Measurements from ENCODE around the gene S100PBP. TPM values are rescaled to one million over a fixed set of nuclear protein-coding genes. Genes with fewer than 3 reads are reported as not detected.
A peak's percentile ranks its signal among the peaks of the same experiment; 100 is the strongest.

Gene S100PBP
- total and polyA plus RNA-seq, 12 donors: 14.0 to 50.1 (median 32.9) TPM

DNA sequence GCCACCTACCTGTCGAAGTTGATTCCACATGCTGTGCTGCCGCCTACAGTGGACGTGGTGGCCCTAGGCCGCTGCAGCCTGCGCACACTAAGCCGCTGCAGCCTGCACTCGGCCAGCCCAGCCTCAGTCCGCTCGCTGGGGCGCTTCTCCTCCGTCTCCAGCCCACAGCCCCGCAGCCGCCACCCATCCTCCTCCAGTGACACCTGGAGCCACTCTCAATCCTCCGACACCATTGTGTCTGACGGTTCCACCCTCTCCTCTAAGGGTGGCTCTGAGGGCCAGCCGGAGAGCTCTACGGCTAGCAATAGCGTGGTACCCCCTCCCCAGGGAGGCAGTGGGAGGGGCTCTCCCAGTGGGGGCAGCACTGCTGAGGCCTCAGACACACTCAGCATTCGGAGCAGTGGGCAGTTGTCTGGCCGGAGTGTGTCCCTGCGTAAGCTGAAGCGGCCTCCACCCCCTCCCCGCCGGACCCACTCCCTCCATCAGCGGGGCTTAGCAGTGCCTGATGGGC, 47.2 kb upstream of the S100PBP start:
- Histone ChIP-seq H3K4me3 (no peak overlapping the region), H3K27ac (peak overlapping the region; percentile 30 to 84 (median 68)), H3K4me1 (replicated peaks in 1 of 2) (peaks cover 58 to 75% of the 10 kb centered on the region in 2 donors), H3K9me3 (replicated peaks in 1 of 3) (no peaks in the 10 kb centered on the region), H3K27me3 (no peaks in the 10 kb centered on the region), H3K36me3 (replicated peaks in 1 of 2) (peaks cover 0 to 43% of the 10 kb centered on the region in 2 donors)
- DNase-seq: peak in 2 of 7 donors; percentile 23 to 26
- TF ChIP-seq, protein P1, sequence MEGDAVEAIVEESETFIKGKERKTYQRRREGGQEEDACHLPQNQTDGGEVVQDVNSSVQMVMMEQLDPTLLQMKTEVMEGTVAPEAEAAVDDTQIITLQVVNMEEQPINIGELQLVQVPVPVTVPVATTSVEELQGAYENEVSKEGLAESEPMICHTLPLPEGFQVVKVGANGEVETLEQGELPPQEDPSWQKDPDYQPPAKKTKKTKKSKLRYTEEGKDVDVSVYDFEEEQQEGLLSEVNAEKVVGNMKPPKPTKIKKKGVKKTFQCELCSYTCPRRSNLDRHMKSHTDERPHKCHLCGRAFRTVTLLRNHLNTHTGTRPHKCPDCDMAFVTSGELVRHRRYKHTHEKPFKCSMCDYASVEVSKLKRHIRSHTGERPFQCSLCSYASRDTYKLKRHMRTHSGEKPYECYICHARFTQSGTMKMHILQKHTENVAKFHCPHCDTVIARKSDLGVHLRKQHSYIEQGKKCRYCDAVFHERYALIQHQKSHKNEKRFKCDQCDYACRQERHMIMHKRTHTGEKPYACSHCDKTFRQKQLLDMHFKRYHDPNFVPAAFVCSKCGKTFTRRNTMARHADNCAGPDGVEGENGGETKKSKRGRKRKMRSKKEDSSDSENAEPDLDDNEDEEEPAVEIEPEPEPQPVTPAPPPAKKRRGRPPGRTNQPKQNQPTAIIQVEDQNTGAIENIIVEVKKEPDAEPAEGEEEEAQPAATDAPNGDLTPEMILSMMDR (IDR thresholded peaks at IDR 0.05): no peak
- no peak for TF ChIP-seq POLR2A (IDR thresholded peaks at IDR 0.05)
- WGBS, 4 donors: 82 to 88% (median 86%) methylated on average over 15 to 25 of the region's 25 CpGs; no CpG with 5 or more reads in 1 of the 4 donors
- intact Hi-C loops (cut with DNase I): loop anchor here (5.0 kb wide), 1 partner anchor 53 kb away; no protein-coding TSS in a partner anchor

DNA sequence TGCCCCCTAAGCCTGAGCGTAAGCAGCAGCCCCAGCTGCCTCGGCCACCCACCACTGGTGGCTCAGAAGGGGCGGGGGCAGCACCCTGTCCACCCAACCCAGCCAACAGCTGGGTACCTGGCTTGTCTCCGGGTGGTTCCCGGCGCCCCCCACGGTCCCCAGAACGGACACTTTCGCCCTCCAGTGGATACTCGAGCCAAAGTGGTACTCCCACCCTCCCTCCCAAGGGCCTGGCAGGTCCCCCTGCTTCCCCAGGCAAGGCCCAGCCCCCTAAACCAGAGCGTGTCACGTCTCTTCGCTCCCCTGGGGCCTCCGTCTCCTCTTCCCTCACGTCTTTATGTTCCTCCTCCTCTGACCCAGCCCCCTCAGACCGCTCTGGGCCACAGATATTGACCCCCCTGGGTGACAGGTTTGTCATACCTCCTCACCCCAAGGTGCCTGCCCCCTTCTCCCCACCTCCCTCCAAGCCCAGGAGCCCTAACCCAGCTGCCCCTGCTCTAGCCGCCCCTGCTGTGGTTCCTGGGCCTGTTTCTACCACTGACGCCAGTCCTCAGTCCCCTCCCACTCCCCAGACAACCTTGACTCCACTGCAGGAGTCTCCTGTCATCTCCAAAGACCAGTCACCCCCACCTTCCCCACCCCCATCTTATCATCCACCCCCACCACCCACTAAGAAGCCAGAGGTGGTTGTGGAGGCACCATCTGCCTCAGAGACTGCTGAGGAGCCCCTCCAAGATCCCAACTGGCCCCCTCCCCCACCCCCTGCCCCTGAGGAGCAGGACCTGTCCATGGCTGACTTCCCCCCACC, 46.5 kb upstream of the S100PBP start:
- no peaks in the 10 kb centered on the region for H3K9me3 ChIP-seq (replicated peaks in 1 of 3)
- H3K27ac ChIP-seq: peak overlapping the region; percentile 43 to 84 (median 68)
- H3K27me3 ChIP-seq: no peaks in the 10 kb centered on the region
- TF ChIP-seq, protein P1 (IDR thresholded peaks at IDR 0.05): no peak
- TF ChIP-seq POLR2A (IDR thresholded peaks at IDR 0.05): no peak
- WGBS, 4 donors: 39 to 62% (median 55%) methylated on average over 2 to 18 of the region's 18 CpGs
- no peak overlapping the region for H3K4me3 ChIP-seq
- peaks cover 51 to 74% of the 10 kb centered on the region in 2 donors for H3K4me1 ChIP-seq (replicated peaks in 1 of 2)
- peak in 4 of 7 donors; percentile 53 to 79 (median 60) for DNase-seq
- intact Hi-C loops (cut with DNase I): loop anchor here (5.0 kb wide), 1 partner anchor 54 kb away; no protein-coding TSS in a partner anchor
- peaks cover 0 to 46% of the 10 kb centered on the region in 2 donors for H3K36me3 ChIP-seq (replicated peaks in 1 of 2)

DNA sequence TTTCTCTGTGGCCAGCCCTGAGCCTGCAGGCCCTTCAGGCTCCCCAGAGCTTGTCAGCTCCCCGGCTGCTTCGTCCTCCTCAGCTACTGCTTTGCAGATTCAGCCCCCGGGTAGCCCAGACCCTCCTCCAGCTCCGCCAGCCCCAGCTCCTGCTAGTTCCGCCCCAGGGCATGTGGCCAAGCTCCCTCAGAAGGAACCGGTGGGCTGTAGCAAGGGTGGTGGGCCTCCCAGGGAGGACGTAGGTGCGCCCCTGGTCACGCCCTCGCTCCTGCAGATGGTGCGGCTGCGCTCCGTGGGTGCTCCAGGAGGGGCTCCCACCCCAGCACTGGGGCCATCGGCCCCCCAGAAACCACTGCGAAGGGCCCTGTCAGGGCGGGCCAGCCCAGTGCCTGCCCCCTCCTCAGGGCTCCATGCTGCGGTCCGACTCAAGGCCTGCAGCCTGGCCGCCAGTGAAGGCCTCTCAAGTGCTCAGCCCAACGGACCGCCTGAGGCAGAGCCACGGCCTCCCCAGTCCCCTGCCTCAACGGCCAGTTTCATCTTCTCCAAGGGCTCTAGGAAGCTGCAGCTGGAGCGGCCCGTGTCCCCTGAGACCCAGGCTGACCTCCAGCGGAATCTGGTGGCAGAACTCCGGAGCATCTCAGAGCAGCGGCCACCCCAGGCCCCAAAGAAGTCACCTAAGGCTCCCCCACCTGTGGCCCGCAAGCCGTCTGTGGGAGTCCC, 45.7 kb upstream of the S100PBP start:
- peak in 4 of 7 donors; percentile 52 to 62 (median 58) for DNase-seq
- H3K36me3 ChIP-seq (replicated peaks in 1 of 2): peaks cover 0 to 49% of the 10 kb centered on the region in 2 donors
- H3K4me1 ChIP-seq (replicated peaks in 1 of 2): peaks cover 44 to 67% of the 10 kb centered on the region in 2 donors
- intact Hi-C loops (cut with DNase I): loop anchor here (5.0 kb wide), 1 partner anchor 54 kb away; no protein-coding TSS in a partner anchor
- WGBS, 4 donors: 53 to 87% (median 56%) methylated on average over 4 to 30 of the region's 30 CpGs
- no peak for TF ChIP-seq POLR2A (IDR thresholded peaks at IDR 0.05)
- TF ChIP-seq, protein P1 (IDR thresholded peaks at IDR 0.05): no peak
- no peaks in the 10 kb centered on the region for H3K27me3 ChIP-seq
- no peak overlapping the region for H3K4me3 ChIP-seq
- no peaks in the 10 kb centered on the region for H3K9me3 ChIP-seq (replicated peaks in 1 of 3)
- H3K27ac ChIP-seq: peak overlapping the region; percentile 28 to 84 (median 68)
